ENCODE data around the gene KRT35.

Gene KRT35

GRCh38 chr17:41504246-41504977 is 23.5 kb upstream of the KRT35 start:
- peak; percentile 22 for DNase-seq (ENCODE audit: low read depth)
- H3K4me3 ChIP-seq (replicated peaks; ENCODE audit: low read depth, low read length) = no peak overlapping the region
- no peak for TF ChIP-seq CTCF (IDR thresholded peaks at IDR 0.05; ENCODE audit: low read length, missing control alignments)

- DNase-seq (ENCODE audit: low read depth) = no peak
- no peak for TF ChIP-seq CTCF (IDR thresholded peaks at IDR 0.05; ENCODE audit: low read length, missing control alignments)
These were observed 22.3 kb upstream of the KRT35 start for GRCh38 chr17:41503202-41503601.

GRCh38 chr17:41500131-41500911 is 19.4 kb upstream of the KRT35 start:
- DNase-seq (ENCODE audit: low read depth) = peak; percentile 47
- TF ChIP-seq CTCF (IDR thresholded peaks at IDR 0.05; ENCODE audit: low read length, missing control alignments) = no peak
- no peak overlapping the region for H3K4me3 ChIP-seq (replicated peaks; ENCODE audit: low read depth, low read length)

More at GRCh38 chr17:41503202-41503601, 22.3 kb upstream of the KRT35 start:
- H3K4me3 ChIP-seq (replicated peaks; ENCODE audit: low read depth, low read length) = no peak overlapping the region

- no peak for DNase-seq (ENCODE audit: low read depth)
- H3K4me3 ChIP-seq (replicated peaks; ENCODE audit: low read depth, low read length) = no peak overlapping the region
- TF ChIP-seq CTCF (IDR thresholded peaks at IDR 0.05; ENCODE audit: low read length, missing control alignments) = no peak
These were observed 18.8 kb upstream of the KRT35 start for GRCh38 chr17:41499714-41500113.

GRCh38 chr17:41498276-41498675 is 17.3 kb upstream of the KRT35 start:
- no peak overlapping the region for H3K4me3 ChIP-seq (replicated peaks; ENCODE audit: low read depth, low read length)
- DNase-seq (ENCODE audit: low read depth) = no peak
- TF ChIP-seq CTCF (IDR thresholded peaks at IDR 0.05; ENCODE audit: low read length, missing control alignments) = no peak

- DNase-seq (ENCODE audit: low read depth) = peak; percentile 85
- H3K4me3 ChIP-seq (replicated peaks; ENCODE audit: low read depth, low read length) = no peak overlapping the region
- TF ChIP-seq CTCF (IDR thresholded peaks at IDR 0.05; ENCODE audit: low read length, missing control alignments) = peak; percentile 79
These were observed 16.0 kb upstream of the KRT35 start for GRCh38 chr17:41496803-41497484.
